ENCODE results near the gene TMC4.

DNA sequence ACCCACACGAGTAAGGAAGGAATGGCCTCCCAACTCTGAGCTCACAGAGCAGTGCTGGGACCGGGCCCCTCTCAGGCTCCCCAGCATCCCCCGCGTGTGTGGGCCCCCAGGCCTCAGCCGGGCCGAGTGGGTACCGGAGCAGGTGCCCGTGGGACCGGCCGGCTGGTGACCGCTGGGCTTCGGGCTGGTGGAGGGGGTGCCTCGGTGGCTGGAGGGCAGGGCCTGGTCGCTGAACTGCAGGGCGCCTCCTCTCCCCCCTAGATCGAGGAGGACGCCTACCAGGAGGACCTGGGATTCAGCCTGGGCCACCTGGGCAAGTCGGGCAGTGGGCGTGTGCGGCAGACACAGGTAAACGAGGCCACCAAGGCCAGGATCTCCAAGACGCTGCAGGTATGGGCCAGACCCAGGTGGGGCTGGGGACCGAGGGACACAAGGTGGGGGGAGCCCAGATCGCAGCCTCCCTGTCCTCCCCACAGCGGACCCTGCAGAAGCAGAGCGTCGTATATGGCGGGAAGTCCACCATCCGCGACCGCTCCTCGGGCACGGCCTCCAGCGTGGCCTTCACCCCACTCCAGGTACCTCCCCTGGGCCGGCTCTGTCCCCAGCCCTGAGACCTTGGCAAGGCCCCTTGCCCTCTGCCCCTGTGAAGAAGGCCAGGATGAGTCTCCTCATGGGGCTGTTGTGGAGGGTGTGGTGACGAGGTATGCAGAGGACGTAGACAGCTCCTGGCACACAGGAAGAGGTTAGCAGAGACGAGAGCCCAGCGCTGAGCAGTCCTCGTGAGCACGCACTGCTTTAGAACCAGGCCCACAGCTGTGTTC lies 44.0 kb downstream of the TMC4 start:
- TF ChIP-seq POLR2A (IDR thresholded peaks at IDR 0.05) (no peak), POLR2AphosphoS5 (IDR thresholded peaks at IDR 0.05) (no peak), CTCF (IDR thresholded peaks at IDR 0.05) (no peak)
